WTC11 (cell line): ENCODE data around the gene GCK. TPM values are rescaled to one million over a fixed set of nuclear protein-coding genes. Genes with fewer than 3 reads are reported as not detected.

Source experiments
- ATAC-seq: fragments of 200-7000 bp; cut with Tn5 transposase; 2 replicates; pipeline ENCODE4 v1.10.0; 2021; ENCODE audit warnings: mild to moderate bottlenecking, moderate library complexity
- CTCF ChIA-PET: fragments of 300-600 bp; sonication (Branson Sonifier 250); formaldehyde crosslinking; loops from one replicate; lab custom pipeline; 2021; ENCODE audit warnings: antibody characterized with exemption; lab: Charles Lee
- POLR2A ChIA-PET: fragments of 350-600 bp; sonication (Branson Sonifier 250); formaldehyde crosslinking; loops from one replicate; lab custom pipeline; 2021; ENCODE audit warnings: antibody characterized with exemption; lab: Charles Lee
- DNase-seq: peaks from one replicate; pipeline ENCODE4 v3.0.0; 2021; ENCODE audit warnings: low spot score
- H3K27ac Mint-ChIP-seq: 2 replicates; pipeline ENCODE4 v1.8.0; 2021; ENCODE audit warnings: mixed read lengths
- H3K27me3 Mint-ChIP-seq: 2 replicates; pipeline ENCODE4 v1.8.0; 2021; ENCODE audit warnings: low read depth, mild to moderate bottlenecking, moderate library complexity, mixed read lengths
- H3K36me3 Mint-ChIP-seq: 2 replicates; pipeline ENCODE4 v1.8.0; 2021; ENCODE audit warnings: mixed read lengths
- H3K4me1 Mint-ChIP-seq: 2 replicates; pipeline ENCODE4 v1.8.0; 2022; ENCODE audit warnings: mixed read lengths
- H3K4me3 Mint-ChIP-seq: 2 replicates; pipeline ENCODE4 v1.8.0; 2021; ENCODE audit warnings: mild to moderate bottlenecking, moderate library complexity, mixed read lengths
- H3K9me3 Mint-ChIP-seq: 2 replicates; pipeline ENCODE4 v1.8.0; 2021; ENCODE audit warnings: mixed read lengths
- ATF3 ChIP-seq: sonication (generic); formaldehyde crosslinking; conservative IDR thresholded peaks from 2 replicates; pipeline ENCODE4 v1.8.1; 2022; ENCODE audit warnings: mild to moderate bottlenecking, missing genetic modification reagents
- ATF6 ChIP-seq: sonication (generic); formaldehyde crosslinking; IDR thresholded peaks from 2 replicates; pipeline ENCODE4 v1.8.1; 2023; ENCODE audit warnings: mild to moderate bottlenecking, missing genetic modification reagents
- ETV6 ChIP-seq: sonication (generic); formaldehyde crosslinking; IDR thresholded peaks from 2 replicates; pipeline ENCODE4 v1.8.1; 2022; ENCODE audit warnings: mild to moderate bottlenecking, missing genetic modification reagents
- GTF2I ChIP-seq: fragments of 250-450 bp; sonication (Bioruptor Pico); conservative IDR thresholded peaks from 2 replicates; pipeline ENCODE4 v1.4.0; 2021; ENCODE audit warnings: mild to moderate bottlenecking
- IRF2 ChIP-seq: sonication (generic); formaldehyde crosslinking; IDR thresholded peaks from 2 replicates; pipeline ENCODE4 v1.8.0; 2022; ENCODE audit warnings: low read depth, missing genetic modification reagents, borderline replicate concordance
- JAZF1 ChIP-seq: fragments of 250-450 bp; sonication (Bioruptor Pico); IDR thresholded peaks from 2 replicates; pipeline ENCODE4 v1.9.0; 2021; ENCODE audit warnings: moderate library complexity, mild to moderate bottlenecking, inconsistent platforms
- PRRX2 ChIP-seq: fragments of 250-450 bp; sonication (Bioruptor Pico); IDR thresholded peaks from 2 replicates; pipeline ENCODE4 v1.8.0; 2021; ENCODE audit warnings: mild to moderate bottlenecking
- RELA ChIP-seq: sonication (generic); formaldehyde crosslinking; IDR thresholded peaks from 2 replicates; pipeline ENCODE4 v1.8.1; 2022; ENCODE audit warnings: missing genetic modification reagents, mild to moderate bottlenecking, borderline replicate concordance
- TEAD1 ChIP-seq: sonication (generic); formaldehyde crosslinking; IDR thresholded peaks from 2 replicates; pipeline ENCODE4 v1.8.0; 2022; ENCODE audit warnings: mild to moderate bottlenecking, missing genetic modification reagents
- USF1 ChIP-seq: sonication (generic); formaldehyde crosslinking; IDR thresholded peaks from 2 replicates; pipeline ENCODE4 v1.8.0; 2022; ENCODE audit warnings: mild to moderate bottlenecking, missing genetic modification reagents
- ZNF121 ChIP-seq: sonication (generic); formaldehyde crosslinking; IDR thresholded peaks from 2 replicates; pipeline ENCODE4 v1.8.0; 2023; ENCODE audit warnings: missing genetic modification reagents
- ZNF138 ChIP-seq: sonication (generic); formaldehyde crosslinking; conservative IDR thresholded peaks from 2 replicates; pipeline ENCODE4 v1.8.1; 2022; ENCODE audit warnings: mild to moderate bottlenecking, moderate library complexity, missing genetic modification reagents
- ZNF219 ChIP-seq: sonication (generic); formaldehyde crosslinking; IDR thresholded peaks from 2 replicates; pipeline ENCODE4 v1.8.0; 2023; ENCODE audit warnings: missing genetic modification reagents, mild to moderate bottlenecking, borderline replicate concordance
- total RNA-seq: library from RNA; stranded (reverse); gene quantifications from 3 replicates; pipeline ENCODE4 v1.2.3, GENCODE V29; 2021
- TF ChIP-seq, protein P1 (sequence below): sonication (generic); formaldehyde crosslinking; IDR thresholded peaks from 2 replicates; pipeline ENCODE4 v1.8.0; 2022; ENCODE audit warnings: missing genetic modification reagents
- TF ChIP-seq, protein P2 (sequence below): sonication (generic); formaldehyde crosslinking; IDR thresholded peaks from 2 replicates; pipeline ENCODE4 v1.8.1; 2023; ENCODE audit warnings: mild to moderate bottlenecking, missing genetic modification reagents
- TF ChIP-seq, protein P3 (sequence below): sonication (generic); formaldehyde crosslinking; IDR thresholded peaks from 2 replicates; pipeline ENCODE4 v1.8.1; 2022; ENCODE audit warnings: low read depth, mild to moderate bottlenecking, moderate library complexity, missing genetic modification reagents, borderline replicate concordance

Gene GCK
- total RNA-seq, 1 experiment from 2014 or later: 3.3 TPM

- no peak overlapping the region for H3K4me3 Mint-ChIP-seq
- no peaks in the 10 kb centered on the region for H3K36me3 Mint-ChIP-seq
- ATAC-seq (no peak), DNase-seq (no peak)
- no peaks in the 10 kb centered on the region for H3K9me3 Mint-ChIP-seq
- no peaks in the 10 kb centered on the region for H3K4me1 Mint-ChIP-seq
- no peaks in the 10 kb centered on the region for H3K27me3 Mint-ChIP-seq
- ChIA-PET CTCF (no interaction called here), POLR2A (interaction anchor here (0.5 kb wide), 1 partner anchor 548 kb away, joined by 5 read pairs; no protein-coding TSS in a partner anchor)
- H3K27ac Mint-ChIP-seq: no peak overlapping the region
- TF ChIP-seq ZNF219 (no peak), ATF3 (CRISPR knock-in tag) (no peak), GTF2I (CRISPR knock-in tag) (no peak), ZNF138 (CRISPR knock-in tag) (no peak)
- TF ChIP-seq, protein P1, sequence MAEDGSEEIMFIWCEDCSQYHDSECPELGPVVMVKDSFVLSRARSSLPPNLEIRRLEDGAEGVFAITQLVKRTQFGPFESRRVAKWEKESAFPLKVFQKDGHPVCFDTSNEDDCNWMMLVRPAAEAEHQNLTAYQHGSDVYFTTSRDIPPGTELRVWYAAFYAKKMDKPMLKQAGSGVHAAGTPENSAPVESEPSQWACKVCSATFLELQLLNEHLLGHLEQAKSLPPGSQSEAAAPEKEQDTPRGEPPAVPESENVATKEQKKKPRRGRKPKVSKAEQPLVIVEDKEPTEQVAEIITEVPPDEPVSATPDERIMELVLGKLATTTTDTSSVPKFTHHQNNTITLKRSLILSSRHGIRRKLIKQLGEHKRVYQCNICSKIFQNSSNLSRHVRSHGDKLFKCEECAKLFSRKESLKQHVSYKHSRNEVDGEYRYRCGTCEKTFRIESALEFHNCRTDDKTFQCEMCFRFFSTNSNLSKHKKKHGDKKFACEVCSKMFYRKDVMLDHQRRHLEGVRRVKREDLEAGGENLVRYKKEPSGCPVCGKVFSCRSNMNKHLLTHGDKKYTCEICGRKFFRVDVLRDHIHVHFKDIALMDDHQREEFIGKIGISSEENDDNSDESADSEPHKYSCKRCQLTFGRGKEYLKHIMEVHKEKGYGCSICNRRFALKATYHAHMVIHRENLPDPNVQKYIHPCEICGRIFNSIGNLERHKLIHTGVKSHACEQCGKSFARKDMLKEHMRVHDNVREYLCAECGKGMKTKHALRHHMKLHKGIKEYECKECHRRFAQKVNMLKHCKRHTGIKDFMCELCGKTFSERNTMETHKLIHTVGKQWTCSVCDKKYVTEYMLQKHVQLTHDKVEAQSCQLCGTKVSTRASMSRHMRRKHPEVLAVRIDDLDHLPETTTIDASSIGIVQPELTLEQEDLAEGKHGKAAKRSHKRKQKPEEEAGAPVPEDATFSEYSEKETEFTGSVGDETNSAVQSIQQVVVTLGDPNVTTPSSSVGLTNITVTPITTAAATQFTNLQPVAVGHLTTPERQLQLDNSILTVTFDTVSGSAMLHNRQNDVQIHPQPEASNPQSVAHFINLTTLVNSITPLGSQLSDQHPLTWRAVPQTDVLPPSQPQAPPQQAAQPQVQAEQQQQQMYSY (CRISPR knock-in tag): no peak
These were observed 33.8 kb downstream of the GCK start for GRCh38 chr7:44155191-44156185.

DNA sequence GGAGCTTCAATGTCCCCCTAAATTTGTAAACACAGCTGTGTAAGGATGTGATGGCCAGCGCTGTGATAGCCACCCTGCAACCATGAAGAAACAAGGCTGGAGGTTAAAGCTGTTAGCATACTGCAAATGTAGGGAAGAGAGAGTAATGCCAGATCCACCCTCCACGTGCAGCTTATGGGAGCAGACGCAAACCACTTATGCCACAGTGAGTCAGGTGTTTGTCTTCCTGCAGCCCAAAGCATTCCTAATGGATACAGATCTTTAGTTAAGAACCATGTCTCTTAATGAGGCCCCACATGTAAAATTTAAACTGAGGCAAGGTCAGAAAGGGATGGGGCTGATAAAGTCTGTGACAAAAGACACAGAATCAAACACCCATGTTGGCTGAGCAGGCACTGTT lies 34.5 kb downstream of the GCK start:
- Mint-ChIP-seq H3K27me3 (no peaks in the 10 kb centered on the region), H3K36me3 (no peaks in the 10 kb centered on the region), H3K27ac (no peak overlapping the region), H3K9me3 (no peaks in the 10 kb centered on the region), H3K4me3 (no peak overlapping the region), H3K4me1 (no peaks in the 10 kb centered on the region)
- CTCF ChIA-PET: interaction anchor here (1.5 kb wide), 1 partner anchor 35 kb away, joined by 3 read pairs; the partner anchor contains the start of gene GCK
- ATAC-seq: no peak
- no peak for DNase-seq
- POLR2A ChIA-PET: no interaction called here
- no peak for TF ChIP-seq ZNF121 (CRISPR knock-in tag)
- TF ChIP-seq JAZF1 (CRISPR knock-in tag): no peak
- TF ChIP-seq, protein P1 (CRISPR knock-in tag): no peak
- TF ChIP-seq ATF6: no peak
- TF ChIP-seq, protein P2, sequence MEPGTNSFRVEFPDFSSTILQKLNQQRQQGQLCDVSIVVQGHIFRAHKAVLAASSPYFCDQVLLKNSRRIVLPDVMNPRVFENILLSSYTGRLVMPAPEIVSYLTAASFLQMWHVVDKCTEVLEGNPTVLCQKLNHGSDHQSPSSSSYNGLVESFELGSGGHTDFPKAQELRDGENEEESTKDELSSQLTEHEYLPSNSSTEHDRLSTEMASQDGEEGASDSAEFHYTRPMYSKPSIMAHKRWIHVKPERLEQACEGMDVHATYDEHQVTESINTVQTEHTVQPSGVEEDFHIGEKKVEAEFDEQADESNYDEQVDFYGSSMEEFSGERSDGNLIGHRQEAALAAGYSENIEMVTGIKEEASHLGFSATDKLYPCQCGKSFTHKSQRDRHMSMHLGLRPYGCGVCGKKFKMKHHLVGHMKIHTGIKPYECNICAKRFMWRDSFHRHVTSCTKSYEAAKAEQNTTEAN (CRISPR knock-in tag): no peak
- TF ChIP-seq TEAD1 (CRISPR knock-in tag): no peak
- no peak for TF ChIP-seq IRF2 (CRISPR knock-in tag)
- TF ChIP-seq, protein P3, sequence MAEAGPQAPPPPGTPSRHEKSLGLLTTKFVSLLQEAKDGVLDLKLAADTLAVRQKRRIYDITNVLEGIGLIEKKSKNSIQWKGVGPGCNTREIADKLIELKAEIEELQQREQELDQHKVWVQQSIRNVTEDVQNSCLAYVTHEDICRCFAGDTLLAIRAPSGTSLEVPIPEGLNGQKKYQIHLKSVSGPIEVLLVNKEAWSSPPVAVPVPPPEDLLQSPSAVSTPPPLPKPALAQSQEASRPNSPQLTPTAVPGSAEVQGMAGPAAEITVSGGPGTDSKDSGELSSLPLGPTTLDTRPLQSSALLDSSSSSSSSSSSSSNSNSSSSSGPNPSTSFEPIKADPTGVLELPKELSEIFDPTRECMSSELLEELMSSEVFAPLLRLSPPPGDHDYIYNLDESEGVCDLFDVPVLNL (CRISPR knock-in tag): no peak
- no peak for TF ChIP-seq RELA (CRISPR knock-in tag)
- TF ChIP-seq USF1 (CRISPR knock-in tag): no peak
- no peak for TF ChIP-seq ETV6
- no peak for TF ChIP-seq PRRX2 (CRISPR knock-in tag)
